ENCODE results near the gene WWC1. TPM values are rescaled to one million over a fixed set of nuclear protein-coding genes. Genes with fewer than 3 reads are reported as not detected.

WWC1 gene
- total and polyA plus RNA-seq, 9 of the 15 experiments (the other 6 are each of a cell fraction or from before 2014, with no cell fraction given): under 0.01 to 0.54 (median 0.42) TPM; not detected in 6

DNA sequence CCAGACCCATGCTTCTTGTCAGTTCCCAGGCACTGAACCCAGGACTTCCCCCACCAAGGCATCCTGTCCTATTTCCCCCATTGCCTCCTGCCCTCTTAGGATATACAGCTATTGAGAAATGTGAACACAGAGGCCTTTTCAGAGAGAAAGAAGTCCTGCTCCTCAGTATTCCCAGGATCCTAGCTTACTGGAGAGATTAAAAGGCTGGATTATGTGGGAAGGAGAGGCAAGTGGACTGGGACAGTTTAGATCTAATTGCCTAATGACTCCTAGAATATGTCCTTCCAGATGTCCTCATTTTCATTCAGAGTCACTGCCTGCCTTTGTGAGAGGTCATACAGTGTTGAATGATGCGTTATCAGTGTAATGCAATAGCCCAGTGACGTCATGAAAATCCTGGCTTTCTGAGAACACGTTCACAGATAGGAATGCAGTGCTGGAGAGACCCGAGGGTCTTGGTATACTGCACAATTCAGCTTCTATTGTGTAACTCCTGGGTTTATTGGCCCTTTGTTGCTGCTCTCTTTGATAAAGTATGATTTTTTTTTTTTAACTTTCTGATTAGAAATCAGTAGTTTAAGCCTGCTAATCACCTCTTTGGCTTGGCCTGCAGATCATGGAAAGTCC is 26.2 kb downstream of the WWC1 start:
- no TSS peak for BruUV-seq (replicated peaks)
- CTCF ChIA-PET (ENCODE audit: low intra/inter-chr PET ratio): no interaction called here
- DNase-seq (ENCODE audit: extremely low read depth in 1 of 4, low spot score in 3 of 4): peak; percentile 31 to 54 (median 39)
- H3K27me3 ChIP-seq (ENCODE audit: control insufficient read depth in 2 of 2, insufficient read depth in 2 of 2, low read length in 2 of 2): peaks cover 6 to 23% of the 10 kb centered on the region in 2 experiments; a peak in 3 of 5 replicates
- FAIRE-seq: peak; percentile 40
- no peaks in the 10 kb centered on the region for H3K9me3 ChIP-seq (replicated peaks; ENCODE audit: control insufficient read depth, insufficient read depth, low read depth, low read length)
- H3K9me1 ChIP-seq (ENCODE audit: control insufficient read depth, insufficient read depth, low read length): no peaks in the 10 kb centered on the region
- H3K9ac ChIP-seq (ENCODE audit: insufficient read depth in 1 of 2, low read depth in 2 of 2, low read length in 2 of 2): peak overlapping the region in 1 of 2 experiments; percentile 35; a peak in 1 of 4 replicates
- peak; percentile 72 for ATAC-seq
- in situ Hi-C loops (cut with MboI) (no loop called here), intact Hi-C loops (cut with micrococcal nuclease) (no loop called here)
- H3K4me1 ChIP-seq (replicated peaks in 1 of 2; ENCODE audit: control insufficient read depth in 2 of 2, insufficient read depth in 2 of 2, low read length in 2 of 2): peaks cover 0 to 3% of the 10 kb centered on the region in 2 experiments; a peak in 2 of 5 replicates
- no peak overlapping the region for H2AFZ ChIP-seq (ENCODE audit: low read depth, low read length)
- WGBS (ENCODE audit: insufficient coverage, low coverage, missing lambda C conversion rate): 0% methylated on average over 4 of the region's 4 CpGs
- H3K27ac ChIP-seq (ENCODE audit: extremely low read depth, low read depth, low read length): no peak overlapping the region
- no peak overlapping the region for H3K4me3 ChIP-seq
- H3K36me3 ChIP-seq (ENCODE audit: control insufficient read depth, insufficient read depth, low read length): no peaks in the 10 kb centered on the region
- H3K79me2 ChIP-seq (ENCODE audit: control insufficient read depth, insufficient read depth, low read length): no peaks in the 10 kb centered on the region
- H3K4me2 ChIP-seq (ENCODE audit: insufficient read depth, low read length): no peak overlapping the region
- POLR2A ChIA-PET: no interaction called here
- peaks cover 13% of the 10 kb centered on the region; the same call in 1 of the 2 replicates for H4K20me1 ChIP-seq (replicated peaks; ENCODE audit: control insufficient read depth, insufficient read depth, low read length)
- TF ChIP-seq NEUROD1 (IDR thresholded peaks at IDR 0.05; ENCODE audit: borderline replicate concordance, low read depth, low read length, partially characterized antibody) (no peak), NFRKB (IDR thresholded peaks at IDR 0.05; ENCODE audit: low read depth) (no peak), MEF2A (IDR thresholded peaks at IDR 0.05; ENCODE audit: control insufficient read depth, low read depth, low read length) (no peak), KAT2B (IDR thresholded peaks at IDR 0.05; ENCODE audit: low read depth, low read length) (no peak), KDM1A (IDR thresholded peaks at IDR 0.05) (no peak), TRIM28 (IDR thresholded peaks at IDR 0.05) (no peak), GABPA (tag; conservative IDR thresholded peaks at IDR 0.05; ENCODE audit: low read depth) (no peak), PHF8 (IDR thresholded peaks at IDR 0.05; ENCODE audit: borderline replicate concordance, low read length) (no peak), CBX2 (IDR thresholded peaks at IDR 0.05; ENCODE audit: insufficient read depth, low read length, poor library complexity, severe bottlenecking) (no peak), ZNF143 (CRISPR knock-in tag; IDR thresholded peaks at IDR 0.05) (no peak), CREBBP (IDR thresholded peaks at IDR 0.05; ENCODE audit: low read depth, low read length) (no peak), CEBPB (tag; IDR thresholded peaks at IDR 0.05) (peak; percentile 58), CEBPG (CRISPR knock-in tag; IDR thresholded peaks at IDR 0.05) (no peak), CEBPG (tag; conservative IDR thresholded peaks at IDR 0.05 in 1 of 2, IDR thresholded peaks at IDR 0.05 in 1 of 2) (peak in 1 of 2 experiments; percentile 23; a peak in 1 of 4 replicates), ARID1B (IDR thresholded peaks at IDR 0.05) (peak; percentile 57)
- TF ChIP-seq, protein P1, sequence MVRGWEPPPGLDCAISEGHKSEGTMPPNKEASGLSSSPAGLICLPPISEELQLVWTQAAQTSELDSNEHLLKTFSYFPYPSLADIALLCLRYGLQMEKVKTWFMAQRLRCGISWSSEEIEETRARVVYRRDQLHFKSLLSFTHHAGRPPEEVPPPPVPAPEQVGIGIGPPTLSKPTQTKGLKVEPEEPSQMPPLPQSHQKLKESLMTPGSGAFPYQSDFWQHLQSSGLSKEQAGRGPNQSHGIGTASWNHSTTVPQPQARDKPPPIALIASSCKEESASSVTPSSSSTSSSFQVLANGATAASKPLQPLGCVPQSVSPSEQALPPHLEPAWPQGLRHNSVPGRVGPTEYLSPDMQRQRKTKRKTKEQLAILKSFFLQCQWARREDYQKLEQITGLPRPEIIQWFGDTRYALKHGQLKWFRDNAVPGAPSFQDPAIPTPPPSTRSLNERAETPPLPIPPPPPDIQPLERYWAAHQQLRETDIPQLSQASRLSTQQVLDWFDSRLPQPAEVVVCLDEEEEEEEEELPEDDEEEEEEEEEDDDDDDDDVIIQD (CRISPR knock-in tag; IDR thresholded peaks at IDR 0.05): no peak
- TF ChIP-seq, protein P2, sequence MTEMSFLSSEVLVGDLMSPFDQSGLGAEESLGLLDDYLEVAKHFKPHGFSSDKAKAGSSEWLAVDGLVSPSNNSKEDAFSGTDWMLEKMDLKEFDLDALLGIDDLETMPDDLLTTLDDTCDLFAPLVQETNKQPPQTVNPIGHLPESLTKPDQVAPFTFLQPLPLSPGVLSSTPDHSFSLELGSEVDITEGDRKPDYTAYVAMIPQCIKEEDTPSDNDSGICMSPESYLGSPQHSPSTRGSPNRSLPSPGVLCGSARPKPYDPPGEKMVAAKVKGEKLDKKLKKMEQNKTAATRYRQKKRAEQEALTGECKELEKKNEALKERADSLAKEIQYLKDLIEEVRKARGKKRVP (CRISPR knock-in tag; IDR thresholded peaks at IDR 0.05): no peak
- TF ChIP-seq, protein P3, sequence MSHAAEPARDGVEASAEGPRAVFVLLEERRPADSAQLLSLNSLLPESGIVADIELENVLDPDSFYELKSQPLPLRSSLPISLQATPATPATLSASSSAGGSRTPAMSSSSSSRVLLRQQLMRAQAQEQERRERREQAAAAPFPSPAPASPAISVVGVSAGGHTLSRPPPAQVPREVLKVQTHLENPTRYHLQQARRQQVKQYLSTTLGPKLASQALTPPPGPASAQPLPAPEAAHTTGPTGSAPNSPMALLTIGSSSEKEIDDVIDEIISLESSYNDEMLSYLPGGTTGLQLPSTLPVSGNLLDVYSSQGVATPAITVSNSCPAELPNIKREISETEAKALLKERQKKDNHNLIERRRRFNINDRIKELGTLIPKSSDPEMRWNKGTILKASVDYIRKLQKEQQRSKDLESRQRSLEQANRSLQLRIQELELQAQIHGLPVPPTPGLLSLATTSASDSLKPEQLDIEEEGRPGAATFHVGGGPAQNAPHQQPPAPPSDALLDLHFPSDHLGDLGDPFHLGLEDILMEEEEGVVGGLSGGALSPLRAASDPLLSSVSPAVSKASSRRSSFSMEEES (CRISPR knock-in tag; IDR thresholded peaks at IDR 0.05): no peak

Data from K562 (cell line).